HT1080 (cell line): ENCODE results near the gene PNCK. TPM values are rescaled to one million over a fixed set of nuclear protein-coding genes. Genes with fewer than 3 reads are reported as not detected.
"Not testable (repeated sequence)": the region's sequence is repeated elsewhere in the genome, so short reads cannot be mapped to it uniquely, and the experiment has no call there.

ENCODE experiments used
- DNase-seq: peaks from one replicate; pipeline ENCODE4 v3.0.0-alpha.2; 2015; ENCODE audit warnings: low read depth
- polyA plus RNA-seq, 2 experiments: library from polyadenylated mRNA; depleted of rRNA; stranded (reverse); fragments of >200 nt; gene quantifications; 2 replicates each; pipeline ENCODE4 v1.2.3, GENCODE V29; 2015
- total RNA-seq: library from RNA; depleted of rRNA; stranded (reverse); fragments of >200 nt; shearing (Covaris generic); gene quantifications from 2 replicates; pipeline ENCODE4 v1.2.3, GENCODE V29; 2014; rRNA removed

The PNCK gene
- total RNA-seq = not detected in 2 replicates
- not detected in 2 replicates for polyA plus RNA-seq (2015; cell fraction: cytosol; rRNA removed)
- polyA plus RNA-seq (2015; cell fraction: nucleus; rRNA removed) = 0.71 and 0.92 TPM in 2 replicates

DNA sequence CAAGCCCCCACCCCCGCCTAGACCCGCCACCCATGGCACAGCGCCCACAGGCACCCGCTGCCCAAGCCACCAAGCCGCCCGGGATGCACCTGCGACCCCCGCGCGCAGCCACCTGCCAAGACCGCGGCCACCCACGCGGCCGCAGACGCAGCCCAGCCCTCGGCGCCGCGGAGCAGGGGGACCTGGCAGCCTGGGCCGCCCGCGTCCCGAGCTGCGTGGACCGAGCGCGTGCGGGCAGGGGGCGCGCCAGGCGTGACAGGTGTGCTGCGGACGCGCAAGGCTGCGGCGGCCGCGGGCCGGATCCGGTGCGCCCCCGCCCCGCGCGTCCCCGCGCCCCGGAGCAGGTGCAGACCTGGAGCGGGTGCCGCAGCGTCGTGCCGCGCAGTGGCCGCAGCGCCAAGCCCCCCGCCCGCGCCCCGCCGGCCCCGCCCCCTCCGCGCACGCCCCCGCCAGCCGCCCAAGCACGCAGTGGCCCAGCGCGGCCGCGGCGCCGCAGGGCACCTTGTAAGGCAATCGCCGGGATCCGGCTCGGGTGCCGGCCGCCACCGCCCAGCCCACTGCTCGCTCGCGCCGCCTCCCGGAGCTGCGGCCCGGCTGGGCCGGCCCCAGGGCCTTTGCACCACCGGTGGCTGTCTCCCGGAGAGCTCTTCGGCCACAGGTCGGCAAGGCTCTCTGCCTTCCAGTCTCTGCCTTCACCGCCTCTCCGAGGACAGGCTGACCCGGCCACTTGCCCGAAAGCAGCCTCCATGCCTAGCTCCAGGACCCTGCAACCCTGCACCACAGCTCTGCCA lies at the start of gene PNCK:
TSS of gene PNCK (minus strand) at position 386 of the 791 bp plus-strand sequence. CDS start 737 bp downstream, outside the sequence.
- no peak for DNase-seq

DNA sequence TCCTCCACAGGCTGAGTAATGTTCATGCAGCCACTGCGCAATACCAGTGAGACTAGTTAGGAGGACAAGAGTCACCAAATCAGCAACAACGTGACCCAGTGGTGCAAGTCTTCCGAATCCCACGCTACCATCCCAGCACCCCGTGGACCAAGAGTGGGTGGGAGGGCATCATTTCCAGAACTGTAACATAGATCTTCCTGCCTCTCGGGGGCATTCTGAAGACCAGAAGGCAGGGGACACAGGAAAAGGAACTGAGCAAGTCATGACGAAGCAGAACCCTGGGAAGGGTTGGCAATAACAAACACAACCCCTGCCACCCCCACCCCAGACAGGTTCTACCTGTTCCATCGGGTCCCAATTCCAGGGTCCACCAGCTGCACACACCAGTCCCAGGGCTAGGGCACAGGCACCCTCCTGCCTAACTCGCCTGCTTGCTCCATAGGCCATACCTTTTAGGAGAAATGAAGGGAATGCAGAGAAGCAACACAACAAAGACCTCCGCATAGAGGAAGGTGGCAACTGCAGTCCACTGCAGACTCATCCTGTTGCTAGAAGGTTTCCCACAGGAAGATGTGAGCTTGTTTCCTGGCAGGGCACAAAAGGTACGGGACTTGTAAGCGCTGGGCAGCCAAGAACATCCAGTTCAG lies 49.2 kb upstream of the PNCK start:
- DNase-seq = peak; percentile 24

DNA sequence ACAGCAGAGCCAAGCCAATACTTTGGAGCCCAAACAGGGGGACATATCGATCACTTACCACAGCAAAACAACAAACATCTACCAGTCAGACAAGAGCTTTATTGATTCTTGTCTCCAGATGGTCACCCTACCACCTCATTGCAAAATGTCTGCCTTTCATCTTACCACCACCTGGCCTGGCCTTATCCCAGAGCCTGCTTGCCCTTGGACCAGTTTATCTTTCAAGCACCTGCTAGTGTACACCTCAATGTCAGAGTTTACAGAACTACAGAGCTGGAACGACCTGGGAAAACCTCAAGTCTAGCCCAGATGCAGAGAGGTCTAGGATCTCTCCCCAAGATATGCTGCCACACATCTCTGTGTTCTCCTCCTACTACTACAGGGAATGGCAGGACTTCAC lies 46.1 kb upstream of the PNCK start:
- no peak for DNase-seq

DNA sequence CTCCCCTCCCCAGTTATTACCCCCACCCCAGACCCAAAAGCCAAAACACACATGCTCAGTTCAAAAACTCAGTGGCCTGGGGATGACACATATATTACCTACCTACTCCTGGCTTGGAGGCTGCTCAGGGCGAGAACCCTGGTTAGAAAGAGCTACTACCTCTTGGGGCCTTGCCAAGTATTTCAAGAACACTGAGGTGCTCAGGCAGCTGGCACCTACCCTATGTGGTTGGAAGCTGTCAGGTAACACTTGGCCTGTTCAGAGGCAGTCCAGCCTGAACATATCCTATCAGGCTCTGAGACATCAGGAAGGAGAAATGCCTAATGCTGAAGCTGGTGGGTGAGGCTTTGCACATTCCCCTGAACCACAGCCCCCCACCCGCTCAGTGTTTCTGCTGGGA lies 45.6 kb upstream of the PNCK start:
- no peak for DNase-seq

DNA sequence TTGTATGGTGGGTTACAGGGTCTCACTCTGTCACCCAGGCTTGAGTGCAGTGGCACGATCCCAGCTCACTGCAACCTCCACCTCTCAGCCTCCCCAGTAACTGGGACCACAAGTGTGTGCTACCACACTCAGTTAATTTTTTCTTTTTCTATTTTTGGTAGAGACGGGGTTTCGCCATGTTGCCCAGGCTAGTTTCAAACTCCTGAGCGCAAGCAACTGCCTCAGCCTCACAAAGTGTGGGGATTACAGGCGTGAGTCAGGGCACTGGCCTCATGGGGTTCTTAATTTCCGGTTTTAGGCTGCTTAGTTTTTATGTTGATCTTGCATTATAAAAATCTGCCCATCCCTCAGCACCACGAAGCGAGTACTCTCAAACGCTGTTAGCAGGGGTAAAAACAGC lies 43.8 kb upstream of the PNCK start:
- no peak for DNase-seq

DNA sequence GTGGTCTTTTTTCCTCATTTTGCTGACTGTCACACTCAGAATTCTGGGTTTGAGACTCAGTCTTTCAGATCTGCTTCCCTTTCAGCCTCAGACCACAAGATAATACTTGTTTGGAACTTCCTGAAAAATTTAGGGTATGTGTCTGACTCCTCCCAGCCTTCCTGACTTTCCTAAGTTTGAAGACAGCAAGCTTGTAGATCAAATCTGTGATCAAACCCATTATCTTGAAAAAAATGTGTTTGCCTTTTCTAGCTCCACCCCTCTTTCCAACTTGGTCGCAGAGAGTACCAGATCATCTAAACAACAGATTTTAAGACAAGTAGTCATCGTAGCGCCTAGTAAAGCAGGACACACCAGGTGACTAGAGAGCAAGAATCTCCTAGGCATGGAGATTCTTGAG lies 40.6 kb upstream of the PNCK start:
- DNase-seq = no peak

DNA sequence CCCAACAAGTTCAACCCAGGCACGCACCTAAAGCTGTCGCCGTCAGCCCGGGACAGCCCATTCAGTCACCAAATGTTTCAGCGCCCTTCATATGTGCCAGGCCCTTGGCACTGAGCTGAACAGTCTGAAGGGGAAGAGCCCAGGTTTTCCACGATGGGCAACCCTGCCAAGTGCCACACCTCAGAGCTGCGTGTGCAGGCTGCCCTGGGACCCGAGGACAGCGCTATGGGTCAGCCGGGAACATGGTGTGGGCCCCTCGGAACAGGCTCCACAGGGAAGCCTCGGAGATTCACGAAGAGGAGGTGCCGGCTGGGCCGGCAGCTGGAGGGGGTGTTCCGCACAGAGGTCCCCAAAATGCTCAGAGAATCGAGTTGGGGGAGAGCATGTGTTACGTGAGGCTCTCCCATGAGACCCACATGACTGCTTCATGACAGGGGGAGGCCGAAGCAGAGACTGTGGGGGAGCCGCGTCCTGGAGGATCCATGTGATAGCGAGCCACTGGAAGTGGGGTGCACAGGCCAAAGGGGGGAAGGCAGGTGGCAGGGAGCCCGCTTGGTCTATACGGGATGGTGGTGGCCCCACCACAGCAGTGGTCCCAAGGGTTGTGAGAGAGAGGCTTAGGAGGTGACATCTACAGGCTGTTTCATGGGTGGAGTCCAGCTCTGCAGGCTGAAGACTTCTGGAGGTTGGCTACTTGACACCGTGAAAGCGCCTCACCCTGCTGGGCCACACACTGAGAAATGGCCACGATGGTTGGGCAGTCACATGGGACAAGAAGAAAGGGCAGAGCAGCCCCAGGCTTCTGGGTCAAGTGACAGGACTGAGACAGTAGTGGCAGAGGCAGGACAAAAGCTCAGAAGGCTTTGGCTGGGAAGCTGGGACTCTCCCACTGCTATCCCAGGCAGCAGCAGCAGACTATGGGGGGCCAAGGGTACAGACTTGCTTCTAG lies 36.4 kb upstream of the PNCK start:
- DNase-seq = no peak

DNA sequence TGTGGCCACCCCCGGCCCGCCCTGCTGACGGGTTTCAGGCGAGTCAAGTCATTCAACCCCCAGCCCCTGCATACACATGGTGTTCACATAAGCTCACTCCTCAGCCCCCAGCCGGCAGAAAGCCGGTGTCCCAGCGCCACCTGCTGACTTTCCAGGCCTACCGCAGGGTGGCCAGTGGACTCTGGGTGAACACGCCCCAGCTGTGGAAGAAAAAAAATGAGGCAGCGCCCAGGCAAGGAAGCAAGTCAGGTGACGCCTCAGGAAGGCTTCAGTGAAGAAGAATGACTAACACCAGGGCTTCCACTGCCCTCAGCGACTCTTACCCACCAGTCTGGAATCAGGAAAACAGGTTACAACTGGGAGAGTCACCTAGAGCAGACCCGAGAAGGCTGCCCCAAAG lies 34.8 kb upstream of the PNCK start:
- DNase-seq = peak; percentile 91

DNA sequence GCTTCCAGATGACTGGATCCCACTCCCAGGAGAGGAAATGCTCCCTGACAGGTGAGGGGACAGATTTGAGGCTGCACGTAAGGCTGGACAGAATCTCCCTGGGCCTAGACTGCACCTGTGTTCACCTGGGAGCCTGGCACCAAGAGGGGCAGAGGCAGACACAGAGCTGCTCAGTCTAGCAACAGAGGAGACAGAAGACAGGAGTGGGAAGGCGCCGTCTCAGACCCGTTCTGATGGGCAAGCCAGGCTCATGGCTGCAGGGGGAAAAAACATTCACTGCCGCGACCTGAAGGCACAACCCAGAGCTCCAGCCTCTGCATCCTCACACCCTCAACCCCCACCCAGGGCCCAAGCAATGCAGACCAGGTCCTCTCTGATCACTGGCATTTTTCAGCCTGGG lies 33.8 kb upstream of the PNCK start:
- DNase-seq = no peak

DNA sequence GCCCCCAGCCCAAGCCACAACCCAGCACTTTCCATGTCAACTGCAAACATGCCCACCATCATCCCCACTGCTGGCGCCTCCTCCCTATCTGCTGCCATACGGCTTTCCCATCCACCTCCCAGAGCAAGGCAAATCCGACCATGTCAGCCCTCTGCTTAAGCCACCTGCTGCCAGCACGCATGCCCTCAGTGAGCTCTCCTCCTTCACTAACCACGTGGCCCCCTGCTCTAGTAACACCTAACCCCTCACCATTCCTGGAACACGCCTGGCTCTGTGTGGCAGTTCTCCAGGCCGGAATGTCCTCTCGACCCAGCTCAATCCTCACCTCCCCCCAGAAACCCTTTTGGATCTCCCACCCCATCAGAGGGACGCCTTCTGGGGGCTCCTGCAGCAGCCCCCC lies 33.2 kb upstream of the PNCK start:
- no peak for DNase-seq

DNA sequence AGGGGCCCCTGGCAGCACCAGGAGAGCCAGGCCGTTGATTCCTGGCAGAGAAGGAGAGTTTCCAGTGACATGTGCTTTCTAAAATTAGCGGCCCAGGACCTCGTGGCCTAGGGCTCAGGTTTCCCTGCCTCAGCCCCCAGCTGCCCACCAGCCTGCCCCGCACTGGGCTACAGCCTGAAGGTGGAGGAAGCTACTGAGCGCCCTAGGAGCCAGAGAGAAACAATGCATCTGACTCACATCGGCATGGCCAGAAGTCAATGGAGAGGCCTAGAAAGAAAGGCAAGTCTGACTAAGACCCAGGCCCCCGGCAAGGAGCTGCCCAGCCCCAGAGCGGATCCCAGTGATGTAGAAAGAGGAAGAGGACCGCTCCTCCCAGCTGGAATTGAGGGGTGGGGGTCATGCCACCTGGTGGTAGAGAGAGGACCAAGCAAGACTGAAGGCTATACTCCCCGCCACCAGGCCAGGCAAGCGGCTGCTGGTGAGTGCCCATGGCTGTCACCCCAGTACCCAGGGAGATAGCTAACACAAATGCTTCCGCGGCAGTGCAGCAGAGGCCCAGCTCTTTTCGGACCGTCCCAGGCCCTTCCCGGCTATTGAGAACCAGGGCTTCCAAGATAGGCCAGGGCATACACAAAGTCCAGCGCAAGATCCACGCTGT lies 31.9 kb upstream of the PNCK start:
- DNase-seq = not testable (repeated sequence)

DNA sequence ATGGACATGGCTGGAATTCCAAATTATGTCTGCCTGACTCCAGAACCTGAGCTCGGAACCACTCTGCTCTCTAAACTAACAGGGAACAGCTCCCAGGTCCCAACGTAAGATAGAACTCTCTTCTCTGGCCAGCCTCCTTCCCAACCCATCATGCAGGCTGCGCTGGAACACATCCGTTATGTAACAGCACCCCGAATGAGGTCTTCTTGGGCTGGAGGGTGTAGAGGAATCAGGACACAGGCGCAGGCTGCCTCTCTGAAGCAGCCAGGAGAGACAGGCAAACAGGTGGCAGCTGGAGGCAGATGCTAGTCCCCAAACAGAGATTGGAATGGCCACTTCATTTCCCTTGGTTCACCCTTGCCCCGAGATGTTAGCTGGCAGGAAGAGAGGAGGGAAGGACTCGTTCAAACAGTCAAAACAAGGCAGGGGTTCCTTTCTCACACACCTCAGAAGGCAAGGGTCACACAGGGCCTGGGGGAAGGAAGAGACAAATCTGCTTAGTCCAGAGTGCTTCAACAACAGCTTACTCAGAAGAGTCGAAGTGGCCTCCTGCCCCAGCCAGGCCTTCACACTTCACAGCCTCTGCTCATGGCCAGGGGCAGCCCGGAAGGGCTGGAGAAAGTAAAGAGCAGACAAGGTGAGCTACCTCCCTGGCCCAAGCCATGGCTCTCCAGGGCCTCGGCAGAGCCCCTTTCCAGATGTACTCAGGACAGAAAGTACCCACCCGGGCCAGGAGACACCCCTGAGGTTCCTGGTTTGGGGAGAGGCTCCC lies 31.2 kb upstream of the PNCK start:
- not testable (repeated sequence) for DNase-seq

DNA sequence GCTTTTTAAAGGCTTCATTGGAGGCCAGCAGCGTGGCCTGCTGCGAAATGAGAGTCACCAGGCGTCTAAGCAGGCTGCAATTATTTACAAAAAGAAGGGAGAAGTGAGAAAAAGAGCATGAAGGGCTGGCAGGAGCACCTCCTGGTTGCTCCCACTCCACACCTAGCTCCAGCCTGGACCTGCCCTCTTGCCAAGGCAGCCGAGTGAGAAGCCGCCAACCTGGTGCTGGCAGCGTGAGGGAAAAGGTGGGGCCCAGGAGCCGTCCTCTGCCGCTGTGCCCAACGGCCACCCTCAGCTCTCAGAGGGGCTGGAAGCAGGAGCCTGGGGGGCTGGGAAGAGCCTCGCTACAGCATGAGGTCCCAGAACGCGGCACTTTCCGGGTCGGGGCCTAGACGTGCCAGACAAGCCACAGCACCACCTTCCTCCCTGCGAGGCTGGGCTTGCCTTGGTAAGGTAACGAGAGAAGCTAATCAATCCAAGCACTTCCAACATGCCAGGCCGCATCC lies 30.5 kb upstream of the PNCK start:
- no peak for DNase-seq

DNA sequence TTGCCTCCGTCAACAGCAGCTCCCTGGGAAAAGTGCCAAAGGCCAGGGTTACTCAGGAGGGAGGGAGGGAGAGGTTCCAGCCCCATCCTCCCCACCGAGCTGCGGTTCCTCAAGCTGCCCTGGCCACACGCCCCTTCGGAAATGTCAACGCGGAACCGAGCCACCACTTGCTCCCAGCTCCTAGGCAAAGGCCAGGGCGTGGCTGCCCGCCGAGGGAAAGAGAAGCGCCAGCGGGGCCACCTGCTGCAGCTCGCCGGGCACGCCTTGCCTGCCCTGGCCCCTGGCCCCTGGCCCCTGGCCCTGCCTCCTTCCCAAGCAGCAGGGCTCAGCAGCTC lies 29.4 kb upstream of the PNCK start:
- DNase-seq = no peak

DNA sequence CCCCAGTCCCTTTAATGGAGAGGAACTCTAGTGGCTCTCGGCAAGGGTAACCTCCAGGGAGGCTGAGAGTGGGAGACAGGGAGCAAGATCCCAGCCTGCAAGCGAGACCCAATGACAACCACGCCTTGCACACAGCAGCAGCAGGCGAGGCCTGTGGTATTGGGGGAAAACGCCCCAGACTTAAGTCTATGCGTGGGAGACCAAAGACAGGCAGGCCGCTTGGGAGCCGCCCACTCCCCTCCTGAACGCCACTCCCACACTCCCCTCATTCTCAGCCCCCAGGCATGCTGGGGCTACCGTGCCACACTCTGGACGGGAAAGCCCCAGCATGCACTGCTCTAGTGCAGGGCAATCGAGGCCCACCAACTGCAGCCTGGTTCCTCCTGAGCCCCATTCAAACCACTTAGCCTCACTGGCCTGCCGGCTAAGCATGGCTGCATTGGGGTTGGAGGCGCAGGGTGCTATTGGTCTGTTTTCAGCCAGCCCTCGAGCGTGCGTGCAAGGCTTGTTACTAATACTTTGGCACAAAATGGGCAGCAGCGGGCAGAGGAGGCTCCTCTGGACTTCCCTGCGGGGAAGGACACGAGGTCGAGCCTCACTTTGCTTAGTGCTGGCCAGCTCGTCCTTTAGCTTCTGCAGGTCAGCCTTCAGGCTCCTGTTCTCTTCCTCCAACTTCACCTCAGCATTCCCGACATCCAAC lies 28.9 kb upstream of the PNCK start:
- DNase-seq = no peak

DNA sequence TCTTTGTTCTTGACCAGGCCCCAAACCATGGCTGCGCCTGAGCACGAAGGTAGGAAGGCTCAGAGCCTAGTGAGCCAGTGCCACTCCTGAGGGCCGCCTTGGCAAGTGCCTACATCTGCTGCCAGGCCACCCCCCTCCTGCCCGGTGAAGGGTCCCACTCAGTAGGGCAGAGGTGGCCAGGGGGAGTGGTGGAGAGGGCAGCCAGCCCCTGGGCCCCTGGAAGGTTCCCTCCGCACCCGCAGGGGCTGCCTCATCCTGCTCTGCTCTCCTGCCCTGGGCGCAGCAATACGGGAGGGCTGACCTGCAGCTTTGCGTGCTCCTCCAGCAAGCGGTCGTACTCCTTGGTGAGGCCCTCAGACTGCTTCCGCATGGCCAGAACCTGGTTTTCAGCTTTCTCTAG lies 28.1 kb upstream of the PNCK start:
- no peak for DNase-seq

DNA sequence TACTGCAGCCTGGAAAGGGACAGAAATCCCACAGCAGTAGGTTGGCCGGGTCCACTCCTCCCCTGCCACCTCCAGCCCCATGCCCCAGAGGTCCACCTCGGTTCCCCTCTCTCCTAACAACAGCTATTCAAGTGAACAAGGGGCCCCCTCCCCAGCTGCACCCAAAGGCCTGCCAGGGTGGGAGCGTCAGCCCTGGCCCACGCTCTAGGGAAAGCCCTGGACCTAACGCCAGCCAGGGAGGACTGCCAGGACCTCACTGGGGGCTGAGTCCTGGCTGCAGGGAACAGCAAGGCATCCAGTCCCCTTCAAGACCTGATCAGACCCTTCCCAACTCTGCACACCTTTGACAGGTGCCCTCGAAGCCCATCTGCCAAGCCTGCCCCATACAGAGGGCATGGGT lies 27.4 kb upstream of the PNCK start:
- DNase-seq = no peak

DNA sequence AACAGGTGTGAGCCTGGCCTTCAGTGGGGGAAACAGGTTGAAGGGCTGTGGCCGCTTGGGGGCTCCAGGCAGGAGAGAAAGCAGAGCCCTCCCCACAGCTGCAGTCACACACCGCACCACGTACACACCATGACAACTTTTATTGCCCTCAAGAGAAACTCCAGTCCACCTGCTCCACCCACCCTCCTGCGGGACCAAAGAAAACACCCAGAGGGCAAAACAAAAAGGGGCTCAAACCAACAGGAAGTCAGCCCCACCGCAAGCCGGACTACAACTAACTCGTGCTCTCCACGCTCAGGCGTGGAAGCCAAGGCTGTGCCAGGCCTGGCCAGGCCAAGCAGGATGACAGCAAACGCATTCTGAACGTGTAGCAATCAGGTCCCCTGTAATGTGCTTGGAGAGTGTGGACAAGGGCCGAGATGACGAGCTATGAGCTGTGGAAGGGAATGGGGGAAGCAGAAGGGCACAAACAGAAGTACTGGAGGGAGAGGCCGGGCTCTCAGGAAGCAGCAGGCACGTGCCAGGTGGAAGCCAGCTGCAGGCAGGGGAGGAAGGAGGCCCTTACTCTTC lies 26.8 kb upstream of the PNCK start:
- DNase-seq = no peak

DNA sequence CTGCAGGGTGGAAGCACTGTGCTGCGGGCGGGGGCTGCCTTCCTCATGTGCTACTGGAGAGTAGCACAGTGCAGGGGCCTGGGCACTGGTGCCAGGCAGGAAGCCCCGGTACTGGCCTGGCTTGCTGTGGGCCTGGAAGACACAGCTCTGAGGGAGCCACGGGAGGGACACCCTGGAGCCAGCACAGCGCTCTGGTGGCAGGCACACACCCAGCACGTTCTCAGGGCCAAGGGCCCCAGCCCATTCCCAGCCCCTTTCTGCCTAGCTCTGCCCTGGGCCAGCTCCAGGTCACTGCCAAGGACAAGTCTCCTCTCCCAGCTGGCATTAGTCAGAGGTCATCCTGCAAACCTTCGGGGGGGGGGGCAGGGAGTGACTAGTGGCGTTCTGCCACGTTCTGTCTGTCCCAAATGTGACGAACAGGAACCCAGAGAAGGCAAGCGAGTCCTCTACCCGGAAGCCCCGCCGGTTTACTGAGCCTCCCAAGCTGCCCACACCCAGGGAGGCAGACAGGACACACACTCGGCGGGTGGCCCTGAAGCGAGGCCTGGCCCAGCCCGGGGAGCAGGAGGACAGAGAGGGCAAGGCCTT lies 26.3 kb upstream of the PNCK start:
- DNase-seq = not testable (repeated sequence)
